H1 (cell line): ENCODE measurements around the gene MARCHF3. TPM values are rescaled to one million over a fixed set of nuclear protein-coding genes. Genes with fewer than 3 reads are reported as not detected.

ENCODE experiments used
- GABPA ChIP-seq: IDR thresholded peaks from 2 replicates; pipeline ENCODE4 v1.6.1; 2011; ENCODE audit warnings: mild to moderate bottlenecking, low read length, moderate library complexity, borderline replicate concordance; ENCODE audit not compliant: insufficient read depth
- MAX ChIP-seq: IDR thresholded peaks from 2 replicates; pipeline ENCODE4 v1.6.1; 2012; ENCODE audit warnings: inconsistent platforms
- TAF1 ChIP-seq: IDR thresholded peaks from 2 replicates; pipeline ENCODE4 v1.6.1; 2011; ENCODE audit warnings: mild to moderate bottlenecking, low read depth, low read length
- TEAD4 ChIP-seq: IDR thresholded peaks from 2 replicates; pipeline ENCODE4 v1.6.1; 2012; ENCODE audit warnings: low read depth, low read length, inconsistent platforms, mixed read lengths
- polyA plus RNA-seq, 7 experiments: library from polyadenylated mRNA; depleted of rRNA in 3 of 7; stranded (reverse) in 5 of 7; unstranded in 2 of 7; fragments of >200 nt in 5 of 7; fragments of 200-250 nt in 2 of 7; gene quantifications; 1 replicate in 5 of 7; 2 replicates in 1 of 7; 4 replicates in 1 of 7; pipeline versions ENCODE4 v1.2.1 to v1.2.3, GENCODE V29; 2011 to 2013; ENCODE audit warnings: missing spikeins in 2 of 7, mixed read lengths in 2 of 7
- total RNA-seq: library from RNA; stranded (reverse); fragmentation: NEBNext Ultra II Directional; extraction: Animal tissue kit (Norgen Biotek cat#: 25700); gene quantifications from 2 replicates; pipeline ENCODE4 v1.2.1, GENCODE V29; 2021

Gene MARCHF3
- total and polyA plus RNA-seq, 2 of the 8 experiments (the other 6 are each of a cell fraction or from before 2014, with no cell fraction given) = 12.0 to 16.9 TPM

GRCh38 chr5:126875303-126875785 is 155.0 kb downstream of the MARCHF3 start (continued):
- no peak for TF ChIP-seq TAF1
- TF ChIP-seq MAX = no peak
- TF ChIP-seq TEAD4 = no peak
- TF ChIP-seq GABPA = no peak
- TF ChIP-seq, all 59 proteins: peak for 0
